ENCODE results near the gene ENTPD7. TPM values are rescaled to one million over a fixed set of nuclear protein-coding genes. Genes with fewer than 3 reads are reported as not detected.

Gene ENTPD7
- total and polyA plus RNA-seq, 9 of the 15 experiments (the other 6 are each of a cell fraction or from before 2014, with no cell fraction given) = 1.4 to 13.9 (median 8.5) TPM

GRCh38 chr10:99676895-99677294 is 17.6 kb downstream of the ENTPD7 start:
- Histone ChIP-seq H3K4me2 (ENCODE audit: insufficient read depth, low read length) (no peak overlapping the region), H2AFZ (ENCODE audit: low read depth, low read length) (no peak overlapping the region), H3K9ac (ENCODE audit: insufficient read depth in 1 of 2, low read depth in 2 of 2, low read length in 2 of 2) (no peak overlapping the region), H4K20me1 (replicated peaks; ENCODE audit: control insufficient read depth, insufficient read depth, low read length) (no peaks in the 10 kb centered on the region), H3K27ac (ENCODE audit: extremely low read depth, low read depth, low read length) (no peak overlapping the region), H3K9me3 (replicated peaks; ENCODE audit: control insufficient read depth, insufficient read depth, low read depth, low read length) (no peaks in the 10 kb centered on the region), H3K27me3 (ENCODE audit: control insufficient read depth in 2 of 2, insufficient read depth in 2 of 2, low read length in 2 of 2) (no peaks in the 10 kb centered on the region), H3K79me2 (ENCODE audit: control insufficient read depth, insufficient read depth, low read length) (no peaks in the 10 kb centered on the region), H3K36me3 (ENCODE audit: control insufficient read depth, insufficient read depth, low read length) (peaks cover 4% of the 10 kb centered on the region; the same call in 1 of the 3 replicates), H3K4me3 (no peak overlapping the region), H3K4me1 (replicated peaks in 1 of 2; ENCODE audit: control insufficient read depth in 2 of 2, insufficient read depth in 2 of 2, low read length in 2 of 2) (no peaks in the 10 kb centered on the region), H3K9me1 (ENCODE audit: control insufficient read depth, insufficient read depth, low read length) (no peaks in the 10 kb centered on the region)
- WGBS (ENCODE audit: insufficient coverage, low coverage, missing lambda C conversion rate) = 66% methylated on average over 3 of the region's 3 CpGs
- FAIRE-seq = no peak
- POLR2A ChIA-PET = interaction anchor here (0.6 kb wide), 1 partner anchor 617 kb away, joined by 3 read pairs; no protein-coding TSS in a partner anchor
- no peak for ATAC-seq
- in situ Hi-C loops (cut with MboI) = no loop called here
- CTCF ChIA-PET (ENCODE audit: low intra/inter-chr PET ratio) = no interaction called here
- no peak for DNase-seq (ENCODE audit: extremely low read depth in 1 of 4, low spot score in 3 of 4)
- no TSS peak for BruUV-seq (replicated peaks)
- intact Hi-C loops (cut with micrococcal nuclease) = no loop called here
- TF ChIP-seq ZNF24 (IDR thresholded peaks at IDR 0.05) (no peak), ILF3 (IDR thresholded peaks at IDR 0.05; ENCODE audit: borderline replicate concordance) (no peak), HSF4 (CRISPR knock-in tag; IDR thresholded peaks at IDR 0.05; ENCODE audit: borderline replicate concordance) (no peak), ERF (CRISPR knock-in tag; IDR thresholded peaks at IDR 0.05) (no peak), WHSC1 (IDR thresholded peaks at IDR 0.05; ENCODE audit: low read length) (no peak), CSDE1 (IDR thresholded peaks at IDR 0.05) (no peak), SUPT5H (IDR thresholded peaks at IDR 0.05) (no peak), ZNF124 (CRISPR knock-in tag; IDR thresholded peaks at IDR 0.05) (no peak), ZNF707 (CRISPR knock-in tag; conservative IDR thresholded peaks at IDR 0.05) (no peak), MED1 (CRISPR knock-in tag; IDR thresholded peaks at IDR 0.05; ENCODE audit: borderline replicate concordance) (no peak), ZBTB12 (CRISPR knock-in tag; IDR thresholded peaks at IDR 0.05) (no peak), E2F5 (CRISPR knock-in tag; IDR thresholded peaks at IDR 0.05) (no peak), CREB3 (tag; conservative IDR thresholded peaks at IDR 0.05; ENCODE audit: low read depth) (no peak), ZNF644 (tag; IDR thresholded peaks at IDR 0.05; ENCODE audit: low read depth) (no peak), HIVEP1 (CRISPR knock-in tag; IDR thresholded peaks at IDR 0.05) (no peak), MYC (IDR thresholded peaks at IDR 0.05; ENCODE audit: low read depth, low read length) (no peak), MYC (CRISPR knock-in tag; IDR thresholded peaks at IDR 0.05; ENCODE audit: borderline replicate concordance, low read depth) (no peak)
- TF ChIP-seq, protein P1, sequence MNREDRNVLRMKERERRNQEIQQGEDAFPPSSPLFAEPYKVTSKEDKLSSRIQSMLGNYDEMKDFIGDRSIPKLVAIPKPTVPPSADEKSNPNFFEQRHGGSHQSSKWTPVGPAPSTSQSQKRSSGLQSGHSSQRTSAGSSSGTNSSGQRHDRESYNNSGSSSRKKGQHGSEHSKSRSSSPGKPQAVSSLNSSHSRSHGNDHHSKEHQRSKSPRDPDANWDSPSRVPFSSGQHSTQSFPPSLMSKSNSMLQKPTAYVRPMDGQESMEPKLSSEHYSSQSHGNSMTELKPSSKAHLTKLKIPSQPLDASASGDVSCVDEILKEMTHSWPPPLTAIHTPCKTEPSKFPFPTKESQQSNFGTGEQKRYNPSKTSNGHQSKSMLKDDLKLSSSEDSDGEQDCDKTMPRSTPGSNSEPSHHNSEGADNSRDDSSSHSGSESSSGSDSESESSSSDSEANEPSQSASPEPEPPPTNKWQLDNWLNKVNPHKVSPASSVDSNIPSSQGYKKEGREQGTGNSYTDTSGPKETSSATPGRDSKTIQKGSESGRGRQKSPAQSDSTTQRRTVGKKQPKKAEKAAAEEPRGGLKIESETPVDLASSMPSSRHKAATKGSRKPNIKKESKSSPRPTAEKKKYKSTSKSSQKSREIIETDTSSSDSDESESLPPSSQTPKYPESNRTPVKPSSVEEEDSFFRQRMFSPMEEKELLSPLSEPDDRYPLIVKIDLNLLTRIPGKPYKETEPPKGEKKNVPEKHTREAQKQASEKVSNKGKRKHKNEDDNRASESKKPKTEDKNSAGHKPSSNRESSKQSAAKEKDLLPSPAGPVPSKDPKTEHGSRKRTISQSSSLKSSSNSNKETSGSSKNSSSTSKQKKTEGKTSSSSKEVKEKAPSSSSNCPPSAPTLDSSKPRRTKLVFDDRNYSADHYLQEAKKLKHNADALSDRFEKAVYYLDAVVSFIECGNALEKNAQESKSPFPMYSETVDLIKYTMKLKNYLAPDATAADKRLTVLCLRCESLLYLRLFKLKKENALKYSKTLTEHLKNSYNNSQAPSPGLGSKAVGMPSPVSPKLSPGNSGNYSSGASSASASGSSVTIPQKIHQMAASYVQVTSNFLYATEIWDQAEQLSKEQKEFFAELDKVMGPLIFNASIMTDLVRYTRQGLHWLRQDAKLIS (CRISPR knock-in tag; IDR thresholded peaks at IDR 0.05) = no peak
